ENCODE results near the gene SFXN5.

SFXN5 gene

GRCh38 chr2:72893594-72894319 lies 177.8 kb downstream of the SFXN5 start:
- DNase-seq: peak; percentile 38

GRCh38 chr2:72892506-72893173 lies 178.9 kb downstream of the SFXN5 start:
- DNase-seq: peak; percentile 58
